HG03025 (cell line): ENCODE results near the gene ZBTB2.
"Not testable (repeated sequence)": the region's sequence is repeated elsewhere in the genome, so short reads cannot be mapped to it uniquely, and the experiment has no call there.

Experiments
- ATAC-seq: cut with Tn5 transposase; IDR thresholded peaks from one replicate; pipeline ENCODE4 v1.9.1; 2021; ENCODE audit warnings: mild to moderate bottlenecking, moderate library complexity; ENCODE audit not compliant: unreplicated experiment, low FRiP score

The ZBTB2 gene

DNA sequence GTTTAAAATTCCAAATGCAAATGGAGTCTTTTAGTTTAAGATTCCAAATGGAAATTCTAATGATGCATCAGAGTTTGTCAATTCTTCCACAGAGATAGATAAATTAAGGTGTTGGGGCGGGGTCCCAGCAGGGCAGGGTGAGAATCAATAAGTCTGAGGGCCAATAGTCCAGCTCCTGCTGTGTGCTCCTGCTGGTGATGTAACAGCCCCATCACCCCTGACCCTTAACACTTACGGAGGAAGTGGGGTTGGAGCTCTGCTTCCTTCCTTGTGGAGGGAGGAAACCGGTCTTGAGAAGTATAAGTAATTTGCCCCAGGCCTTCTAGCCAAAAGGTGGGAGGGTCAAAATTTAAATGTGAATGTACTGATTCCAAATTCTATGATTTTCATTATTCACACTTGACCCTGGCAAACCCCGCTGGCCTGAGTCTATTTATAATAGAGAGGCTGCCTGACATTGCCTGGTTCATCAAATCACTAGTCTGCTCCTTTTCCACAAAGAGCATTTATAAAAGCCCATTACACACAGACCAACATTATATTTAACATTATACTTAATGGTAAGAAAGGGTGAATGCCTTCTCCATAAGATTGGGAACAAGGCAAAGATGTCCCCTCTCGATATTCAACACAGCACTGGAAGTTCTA lies 17.2 kb downstream of the ZBTB2 start:
- ATAC-seq = no peak

- no peak for ATAC-seq
Observed at GRCh38 chr6:151372164-151372563, 19.2 kb downstream of the ZBTB2 start.

- ATAC-seq = no peak
Observed at GRCh38 chr6:151370509-151371078, 20.8 kb downstream of the ZBTB2 start.

GRCh38 chr6:151365233-151365632 lies 26.1 kb downstream of the ZBTB2 start:
- no peak for ATAC-seq

- ATAC-seq = no peak
Observed at GRCh38 chr6:151359486-151359885, 31.9 kb downstream of the ZBTB2 start.

- ATAC-seq = no peak
Observed at GRCh38 chr6:151358475-151358874, 32.9 kb downstream of the ZBTB2 start.

GRCh38 chr6:151357758-151358436 lies 33.5 kb downstream of the ZBTB2 start:
- no peak for ATAC-seq

GRCh38 chr6:151356983-151357382 lies 34.4 kb downstream of the ZBTB2 start:
- not testable (repeated sequence) for ATAC-seq

DNA sequence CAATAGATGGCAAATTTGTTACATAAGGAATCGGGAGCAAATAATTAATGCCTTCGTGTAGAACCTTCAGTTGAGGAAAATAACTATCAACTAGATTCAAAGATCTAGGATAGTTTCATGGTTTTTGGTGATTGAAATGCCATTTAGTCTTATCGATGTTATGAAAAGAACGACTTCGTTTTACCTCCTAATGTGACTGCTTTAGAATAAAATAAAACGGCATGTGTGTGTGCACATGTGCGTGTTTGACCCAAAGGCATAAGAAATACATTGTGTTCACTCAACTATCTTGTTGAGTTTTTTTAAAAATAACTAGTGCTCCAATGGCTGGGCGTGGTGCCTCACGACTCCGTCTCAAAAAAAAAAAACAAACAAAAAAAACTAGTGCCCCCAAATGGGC lies 37.6 kb downstream of the ZBTB2 start:
- no peak for ATAC-seq

DNA sequence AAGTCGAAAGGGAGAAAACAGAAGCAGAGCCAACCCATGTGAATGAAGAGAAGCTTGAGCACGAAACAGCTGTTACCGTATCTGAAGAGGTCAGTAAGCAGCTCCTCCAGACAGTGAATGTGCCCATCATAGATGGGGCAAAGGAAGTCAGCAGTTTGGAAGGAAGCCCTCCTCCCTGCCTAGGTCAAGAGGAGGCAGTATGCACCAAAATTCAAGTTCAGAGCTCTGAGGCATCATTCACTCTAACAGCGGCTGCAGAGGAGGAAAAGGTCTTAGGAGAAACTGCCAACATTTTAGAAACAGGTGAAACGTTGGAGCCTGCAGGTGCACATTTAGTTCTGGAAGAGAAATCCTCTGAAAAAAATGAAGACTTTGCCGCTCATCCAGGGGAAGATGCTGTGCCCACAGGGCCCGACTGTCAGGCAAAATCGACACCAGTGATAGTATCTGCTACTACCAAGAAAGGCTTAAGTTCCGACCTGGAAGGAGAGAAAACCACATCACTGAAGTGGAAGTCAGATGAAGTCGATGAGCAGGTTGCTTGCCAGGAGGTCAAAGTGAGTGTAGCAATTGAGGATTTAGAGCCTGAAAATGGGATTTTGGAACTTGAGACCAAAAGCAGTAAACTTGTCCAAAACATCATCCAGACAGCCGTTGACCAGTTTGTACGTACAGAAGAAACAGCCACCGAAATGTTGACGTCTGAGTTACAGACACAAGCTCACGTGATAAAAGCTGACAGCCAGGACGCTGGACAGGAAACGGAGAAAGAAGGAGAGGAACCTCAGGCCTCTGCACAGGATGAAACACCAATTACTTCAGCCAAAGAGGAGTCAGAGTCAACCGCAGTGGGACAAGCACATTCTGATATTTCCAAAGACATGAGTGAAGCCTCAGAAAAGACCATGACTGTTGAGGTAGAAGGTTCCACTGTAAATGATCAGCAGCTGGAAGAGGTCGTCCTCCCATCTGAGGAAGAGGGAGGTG lies 38.7 kb downstream of the ZBTB2 start:
- ATAC-seq = no peak

DNA sequence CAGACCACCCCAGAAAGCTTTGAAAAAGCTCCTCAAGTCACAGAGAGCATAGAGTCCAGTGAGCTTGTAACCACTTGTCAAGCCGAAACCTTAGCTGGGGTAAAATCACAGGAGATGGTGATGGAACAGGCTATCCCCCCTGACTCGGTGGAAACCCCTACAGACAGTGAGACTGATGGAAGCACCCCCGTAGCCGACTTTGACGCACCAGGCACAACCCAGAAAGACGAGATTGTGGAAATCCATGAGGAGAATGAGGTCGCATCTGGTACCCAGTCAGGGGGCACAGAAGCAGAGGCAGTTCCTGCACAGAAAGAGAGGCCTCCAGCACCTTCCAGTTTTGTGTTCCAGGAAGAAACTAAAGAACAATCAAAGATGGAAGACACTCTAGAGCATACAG lies 39.6 kb downstream of the ZBTB2 start:
- ATAC-seq = no peak

GRCh38 chr6:151351146-151351700 lies 40.1 kb downstream of the ZBTB2 start:
- ATAC-seq = no peak

DNA sequence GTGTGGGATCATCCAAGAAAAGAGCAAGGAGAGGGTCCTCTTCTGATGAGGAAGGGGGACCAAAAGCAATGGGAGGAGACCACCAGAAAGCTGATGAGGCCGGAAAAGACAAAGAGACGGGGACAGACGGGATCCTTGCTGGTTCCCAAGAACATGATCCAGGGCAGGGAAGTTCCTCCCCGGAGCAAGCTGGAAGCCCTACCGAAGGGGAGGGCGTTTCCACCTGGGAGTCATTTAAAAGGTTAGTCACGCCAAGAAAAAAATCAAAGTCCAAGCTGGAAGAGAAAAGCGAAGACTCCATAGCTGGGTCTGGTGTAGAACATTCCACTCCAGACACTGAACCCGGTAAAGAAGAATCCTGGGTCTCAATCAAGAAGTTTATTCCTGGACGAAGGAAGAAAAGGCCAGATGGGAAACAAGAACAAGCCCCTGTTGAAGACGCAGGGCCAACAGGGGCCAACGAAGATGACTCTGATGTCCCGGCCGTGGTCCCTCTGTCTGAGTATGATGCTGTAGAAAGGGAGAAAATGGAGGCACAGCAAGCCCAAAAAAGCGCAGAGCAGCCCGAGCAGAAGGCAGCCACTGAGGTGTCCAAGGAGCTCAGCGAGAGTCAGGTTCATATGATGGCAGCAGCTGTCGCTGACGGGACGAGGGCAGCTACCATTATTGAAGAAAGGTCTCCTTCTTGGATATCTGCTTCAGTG lies 40.8 kb downstream of the ZBTB2 start:
- ATAC-seq = no peak

- no peak for ATAC-seq
Observed at GRCh38 chr6:151349651-151350270, 41.6 kb downstream of the ZBTB2 start.

DNA sequence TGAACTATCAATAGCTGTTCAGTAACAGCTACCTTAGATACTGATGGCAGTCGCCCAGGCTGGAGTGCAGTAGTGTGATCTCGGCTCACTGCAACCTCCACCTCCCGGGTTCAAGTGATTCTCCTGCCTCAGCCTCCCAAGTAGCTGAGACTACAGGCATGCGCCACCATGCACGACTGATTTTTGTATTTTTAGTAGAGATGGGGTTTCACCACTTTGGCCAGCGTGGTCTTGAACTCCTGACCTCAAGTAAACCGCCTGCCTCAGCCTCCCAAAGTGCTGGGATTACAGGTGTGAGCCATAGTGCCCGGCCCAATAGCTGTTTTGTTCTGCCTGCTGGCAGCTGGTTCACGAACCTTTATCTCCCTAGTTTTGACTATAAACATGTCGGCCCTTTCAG lies 48.6 kb downstream of the ZBTB2 start:
- not testable (repeated sequence) for ATAC-seq

GRCh38 chr6:151341476-151342195 lies 49.7 kb downstream of the ZBTB2 start:
- no peak for ATAC-seq

DNA sequence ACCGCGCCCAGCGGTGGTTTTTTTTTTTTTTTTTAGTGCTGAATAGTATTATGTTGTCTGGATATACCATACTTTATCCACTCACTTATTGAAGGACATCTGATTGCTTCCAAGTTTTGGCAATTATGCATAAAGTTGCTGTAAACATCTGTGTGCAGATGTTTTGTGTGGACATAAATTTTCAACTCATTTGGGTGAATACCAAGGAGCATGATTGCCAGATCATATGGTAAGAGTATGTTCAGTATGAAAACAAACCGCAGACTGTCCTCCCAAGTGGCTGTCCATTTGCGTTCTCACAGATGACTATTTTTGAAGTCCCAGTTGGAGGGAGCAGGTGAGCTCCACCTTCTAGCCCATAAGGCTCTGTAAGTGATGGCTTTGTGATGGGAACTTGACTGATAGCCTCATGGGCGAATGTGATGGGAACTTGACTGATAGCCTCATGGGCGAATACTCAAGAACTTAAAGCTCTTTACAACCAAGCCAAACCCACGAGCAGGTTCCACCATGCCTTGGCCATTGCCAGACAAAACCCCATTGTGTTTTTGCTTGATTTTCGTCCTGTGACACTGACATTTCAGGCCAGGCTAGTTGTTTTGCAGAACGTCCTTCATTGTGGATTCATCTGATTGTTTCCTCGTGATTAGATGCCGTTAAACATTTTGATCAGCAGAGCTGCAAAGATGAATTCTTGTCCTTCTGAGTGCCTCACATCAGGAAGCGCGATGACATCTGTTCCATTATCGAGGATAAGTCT lies 51.0 kb downstream of the ZBTB2 start:
- ATAC-seq = no peak

- ATAC-seq = no peak
Observed at GRCh38 chr6:151339369-151339768, 52.0 kb downstream of the ZBTB2 start.
